IPS-11a (cell line): ENCODE results near the gene LRRC3C.
"Not testable (repeated sequence)": the region's sequence is repeated elsewhere in the genome, so short reads cannot be mapped to it uniquely, and the experiment has no call there.

Experiments used
- H3K4me3 ChIP-seq: one replicate; pipeline ENCODE4 v1.5.1; 2013; ENCODE audit warnings: low read depth, low read length, control low read depth

LRRC3C gene

GRCh38 chr17:39946551-39947330, 19.2 kb downstream of the LRRC3C start:
- no peak overlapping the region for H3K4me3 ChIP-seq

- not testable (repeated sequence) for H3K4me3 ChIP-seq
Measured at GRCh38 chr17:39948489-39948828, 20.9 kb downstream of the LRRC3C start.

- H3K4me3 ChIP-seq = no peak overlapping the region
Measured at GRCh38 chr17:39949028-39949427, 21.5 kb downstream of the LRRC3C start.

GRCh38 chr17:39950871-39951348, 23.4 kb downstream of the LRRC3C start:
- no peak overlapping the region for H3K4me3 ChIP-seq

GRCh38 chr17:39951924-39952679, 24.6 kb downstream of the LRRC3C start:
- H3K4me3 ChIP-seq = peak overlapping the region; percentile 25

- H3K4me3 ChIP-seq = peak overlapping the region; percentile 51
Measured at GRCh38 chr17:39952680-39953470, 25.3 kb downstream of the LRRC3C start.

- H3K4me3 ChIP-seq = peak overlapping the region; percentile 51
Measured at GRCh38 chr17:39953471-39953888, 25.9 kb downstream of the LRRC3C start.

GRCh38 chr17:39954876-39955275, 27.3 kb downstream of the LRRC3C start:
- no peak overlapping the region for H3K4me3 ChIP-seq

- no peak overlapping the region for H3K4me3 ChIP-seq
Measured at GRCh38 chr17:39955726-39956225, 28.2 kb downstream of the LRRC3C start.

GRCh38 chr17:39960524-39961041, 33.1 kb downstream of the LRRC3C start:
- no peak overlapping the region for H3K4me3 ChIP-seq

GRCh38 chr17:39962642-39963220, 35.2 kb downstream of the LRRC3C start, which contains the start of gene GSDMA:
TSS of gene GSDMA (plus strand) at chr17:39963004. CDS start at chr17:39965688, 2,684 bp downstream.
- no peak within 1 kb of the TSS for H3K4me3 ChIP-seq

GRCh38 chr17:39963829-39964228, 36.3 kb downstream of the LRRC3C start:
- H3K4me3 ChIP-seq = no peak overlapping the region

GRCh38 chr17:39965017-39965699, 37.6 kb downstream of the LRRC3C start:
- no peak overlapping the region for H3K4me3 ChIP-seq

GRCh38 chr17:39966771-39967170, 39.2 kb downstream of the LRRC3C start:
- H3K4me3 ChIP-seq = no peak overlapping the region

GRCh38 chr17:39968761-39969160, 41.2 kb downstream of the LRRC3C start:
- H3K4me3 ChIP-seq = no peak overlapping the region

GRCh38 chr17:39969375-39969774, 41.8 kb downstream of the LRRC3C start:
- no peak overlapping the region for H3K4me3 ChIP-seq

GRCh38 chr17:39970157-39970692, 42.7 kb downstream of the LRRC3C start:
- H3K4me3 ChIP-seq = no peak overlapping the region

GRCh38 chr17:39971076-39971603, 43.6 kb downstream of the LRRC3C start:
- no peak overlapping the region for H3K4me3 ChIP-seq

GRCh38 chr17:39972271-39972670, 44.7 kb downstream of the LRRC3C start:
- H3K4me3 ChIP-seq = no peak overlapping the region
